Measurements from ENCODE around the gene OPN3.

Gene OPN3

DNA sequence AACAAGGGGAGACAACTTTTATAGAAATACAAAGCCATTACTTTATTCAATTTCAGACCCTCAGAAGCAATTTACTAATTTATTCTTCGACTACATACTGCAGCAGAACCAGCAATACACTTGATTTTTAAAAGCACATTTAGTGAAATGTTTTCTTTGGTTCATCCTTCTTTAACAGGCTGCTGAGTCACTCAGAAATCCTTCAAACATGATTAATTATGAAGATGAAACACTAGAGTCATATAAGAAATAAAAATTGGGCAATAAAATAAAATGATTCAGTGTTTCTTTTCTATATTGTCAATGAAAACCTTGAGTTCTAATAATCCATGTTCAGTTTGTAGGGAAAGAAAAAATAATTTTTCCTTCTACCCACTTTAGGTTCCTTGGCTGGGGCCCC, 47.0 kb downstream of the OPN3 start:
- H3K4me1 ChIP-seq (ENCODE audit: control insufficient read depth, insufficient read depth, low read length), result no peaks in the 10 kb centered on the region
- 87 to 100% methylated on average over 1 of the region's 1 CpG for WGBS, 2 experiments
- peaks cover 5% of the 10 kb centered on the region for H3K36me3 ChIP-seq (ENCODE audit: control insufficient read depth, insufficient read depth, low read length)
- no peaks in the 10 kb centered on the region for H3K27me3 ChIP-seq (ENCODE audit: control insufficient read depth, insufficient read depth, low read length, poor library complexity, severe bottlenecking)
- no peak overlapping the region for H3K27ac ChIP-seq (ENCODE audit: insufficient read depth, low read depth, low read length, poor library complexity, severe bottlenecking)
- H3K9me3 ChIP-seq (ENCODE audit: control insufficient read depth, low read length), result no peaks in the 10 kb centered on the region
- no peak overlapping the region for H3K4me3 ChIP-seq (ENCODE audit: insufficient read depth, low read depth, low read length)

DNA sequence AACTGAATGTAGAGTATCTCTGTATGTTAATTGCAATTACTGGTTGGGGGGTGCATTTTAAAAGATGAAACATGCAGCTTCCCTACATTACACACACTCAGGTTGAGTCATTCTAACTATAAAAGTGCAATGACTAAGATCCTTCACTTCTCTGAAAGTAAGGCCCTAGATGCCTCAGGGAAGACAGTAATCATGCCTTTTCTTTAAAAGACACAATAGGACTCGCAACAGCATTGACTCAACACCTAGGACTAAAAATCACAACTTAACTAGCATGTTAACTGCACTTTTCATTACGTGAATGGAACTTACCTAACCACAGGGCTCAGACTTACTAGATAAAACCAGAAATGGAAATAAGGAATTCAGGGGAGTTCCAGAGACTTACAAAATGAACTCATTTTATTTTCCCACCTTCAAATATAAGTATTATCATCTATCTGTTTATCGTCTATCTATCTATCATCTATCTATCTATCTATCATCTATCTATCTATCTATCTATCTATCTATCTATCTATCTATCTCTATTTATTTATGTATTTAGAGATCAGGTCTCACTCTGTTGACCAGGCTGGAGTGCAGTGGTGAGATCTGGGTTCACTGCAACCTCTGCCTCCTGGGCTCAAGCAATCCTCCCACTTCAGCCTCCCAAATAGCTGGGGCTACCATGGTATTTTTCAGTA, 47.8 kb downstream of the OPN3 start:
- H3K9me3 ChIP-seq (ENCODE audit: control insufficient read depth, low read length), result no peaks in the 10 kb centered on the region
- no peaks in the 10 kb centered on the region for H3K27me3 ChIP-seq (ENCODE audit: control insufficient read depth, insufficient read depth, low read length, poor library complexity, severe bottlenecking)
- no peaks in the 10 kb centered on the region for H3K4me1 ChIP-seq (ENCODE audit: control insufficient read depth, insufficient read depth, low read length)
- no peak overlapping the region for H3K27ac ChIP-seq (ENCODE audit: insufficient read depth, low read depth, low read length, poor library complexity, severe bottlenecking)
- peaks cover 5% of the 10 kb centered on the region for H3K36me3 ChIP-seq (ENCODE audit: control insufficient read depth, insufficient read depth, low read length)
- 94 to 96% methylated on average over 3 of the region's 3 CpGs for WGBS, 2 experiments
- H3K4me3 ChIP-seq (ENCODE audit: insufficient read depth, low read depth, low read length), result no peak overlapping the region

DNA sequence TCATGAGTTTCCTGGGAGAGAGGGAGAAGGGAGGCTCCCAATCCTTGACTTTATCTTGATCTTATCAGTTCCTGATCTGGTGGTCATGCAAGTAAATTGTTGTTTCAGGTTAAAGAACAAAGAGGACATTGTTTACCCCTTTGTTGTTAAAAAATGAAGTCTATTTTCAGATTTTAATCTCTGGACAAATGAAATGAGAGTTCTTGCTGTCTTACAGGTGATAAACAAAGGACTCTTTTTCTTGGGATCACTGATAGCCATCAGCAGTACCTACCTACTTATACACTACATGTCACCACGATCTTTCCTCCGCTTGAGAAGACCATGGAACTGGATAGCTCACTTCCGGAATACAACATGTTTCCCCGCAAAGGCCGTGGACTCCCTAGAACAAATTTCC, 48.4 kb downstream of the OPN3 start:
- Histone ChIP-seq H3K27ac (ENCODE audit: insufficient read depth, low read depth, low read length, poor library complexity, severe bottlenecking) (no peak overlapping the region), H3K9me3 (ENCODE audit: control insufficient read depth, low read length) (no peaks in the 10 kb centered on the region), H3K4me3 (ENCODE audit: insufficient read depth, low read depth, low read length) (no peak overlapping the region), H3K36me3 (ENCODE audit: control insufficient read depth, insufficient read depth, low read length) (peaks cover 5% of the 10 kb centered on the region), H3K27me3 (ENCODE audit: control insufficient read depth, insufficient read depth, low read length, poor library complexity, severe bottlenecking) (no peaks in the 10 kb centered on the region), H3K4me1 (ENCODE audit: control insufficient read depth, insufficient read depth, low read length) (no peaks in the 10 kb centered on the region)
- WGBS, 2 experiments, result 86 to 90% methylated on average over 5 of the region's 5 CpGs

DNA sequence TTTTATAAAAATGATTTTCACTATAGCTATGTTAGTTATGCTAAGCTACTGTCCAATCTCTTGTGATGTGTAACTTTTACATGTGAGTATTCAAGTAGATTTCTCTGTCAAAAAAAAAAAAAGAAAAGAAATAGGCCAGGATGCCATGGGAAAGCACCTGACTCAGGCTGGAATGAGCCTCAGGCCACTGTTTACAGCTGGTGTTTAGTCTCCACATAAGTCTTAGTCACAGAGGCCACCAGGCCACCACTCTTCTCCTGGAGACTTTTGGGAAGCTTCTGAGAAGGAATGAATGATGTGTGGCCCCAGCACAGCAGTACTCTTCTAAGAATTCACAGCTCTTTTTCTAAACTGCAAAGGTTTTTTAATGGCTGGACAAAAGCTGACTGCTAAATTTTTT, 48.9 kb downstream of the OPN3 start:
- Histone ChIP-seq H3K27ac (ENCODE audit: insufficient read depth, low read depth, low read length, poor library complexity, severe bottlenecking) (no peak overlapping the region), H3K4me1 (ENCODE audit: control insufficient read depth, insufficient read depth, low read length) (no peaks in the 10 kb centered on the region), H3K27me3 (ENCODE audit: control insufficient read depth, insufficient read depth, low read length, poor library complexity, severe bottlenecking) (no peaks in the 10 kb centered on the region), H3K4me3 (ENCODE audit: insufficient read depth, low read depth, low read length) (no peak overlapping the region), H3K9me3 (ENCODE audit: control insufficient read depth, low read length) (no peaks in the 10 kb centered on the region), H3K36me3 (ENCODE audit: control insufficient read depth, insufficient read depth, low read length) (peaks cover 5% of the 10 kb centered on the region)

DNA sequence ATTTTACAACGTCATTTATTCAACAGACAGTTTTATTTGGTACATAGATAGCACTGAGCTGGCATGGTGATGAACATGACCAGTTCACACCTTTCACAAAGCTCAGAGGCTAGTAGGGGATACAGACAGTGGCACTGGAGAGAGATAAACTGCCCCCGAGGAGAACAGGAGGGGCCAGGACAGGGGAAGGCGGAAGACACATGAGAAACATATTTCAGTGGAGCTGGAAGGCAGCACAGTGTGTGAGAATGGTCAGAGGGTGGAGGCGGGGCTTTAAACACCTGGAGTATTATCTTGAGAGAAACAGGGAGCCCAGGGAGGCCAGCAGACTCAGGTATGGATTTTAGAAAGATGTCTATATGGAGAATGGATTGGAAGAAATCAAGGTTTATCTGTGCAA, 49.5 kb downstream of the OPN3 start:
- peaks cover 5% of the 10 kb centered on the region for H3K36me3 ChIP-seq (ENCODE audit: control insufficient read depth, insufficient read depth, low read length)
- H3K4me1 ChIP-seq (ENCODE audit: control insufficient read depth, insufficient read depth, low read length), result no peaks in the 10 kb centered on the region
- no peaks in the 10 kb centered on the region for H3K9me3 ChIP-seq (ENCODE audit: control insufficient read depth, low read length)
- H3K27me3 ChIP-seq (ENCODE audit: control insufficient read depth, insufficient read depth, low read length, poor library complexity, severe bottlenecking), result no peaks in the 10 kb centered on the region
- H3K4me3 ChIP-seq (ENCODE audit: insufficient read depth, low read depth, low read length), result no peak overlapping the region
- 89 to 98% methylated on average over 4 of the region's 4 CpGs for WGBS, 2 experiments
- H3K27ac ChIP-seq (ENCODE audit: insufficient read depth, low read depth, low read length, poor library complexity, severe bottlenecking), result no peak overlapping the region

DNA sequence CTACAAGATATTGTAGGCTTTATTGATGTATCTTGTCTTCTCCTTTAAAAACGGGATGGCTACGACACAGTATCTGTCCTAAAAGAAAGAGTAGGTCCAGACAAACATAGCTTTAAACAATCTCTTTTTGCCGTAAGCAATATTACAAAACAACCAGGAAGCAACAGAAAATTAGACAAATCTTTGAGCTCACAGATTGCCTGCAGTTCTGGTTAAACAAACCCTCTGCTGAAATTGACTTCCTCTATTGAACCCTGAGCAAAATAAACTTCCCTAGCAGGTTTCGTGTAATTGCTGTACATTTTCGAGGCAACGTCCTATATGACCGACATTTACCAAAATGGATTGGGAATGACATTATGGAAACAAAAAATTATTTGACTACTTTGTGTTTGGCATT, 50.6 kb downstream of the OPN3 start:
- Histone ChIP-seq H3K4me3 (ENCODE audit: insufficient read depth, low read depth, low read length) (no peak overlapping the region), H3K27me3 (ENCODE audit: control insufficient read depth, insufficient read depth, low read length, poor library complexity, severe bottlenecking) (no peaks in the 10 kb centered on the region), H3K36me3 (ENCODE audit: control insufficient read depth, insufficient read depth, low read length) (peaks cover 5% of the 10 kb centered on the region), H3K9me3 (ENCODE audit: control insufficient read depth, low read length) (no peaks in the 10 kb centered on the region), H3K27ac (ENCODE audit: insufficient read depth, low read depth, low read length, poor library complexity, severe bottlenecking) (no peak overlapping the region), H3K4me1 (ENCODE audit: control insufficient read depth, insufficient read depth, low read length) (no peaks in the 10 kb centered on the region)
- WGBS, 2 experiments, result 92 to 94% methylated on average over 7 of the region's 7 CpGs

DNA sequence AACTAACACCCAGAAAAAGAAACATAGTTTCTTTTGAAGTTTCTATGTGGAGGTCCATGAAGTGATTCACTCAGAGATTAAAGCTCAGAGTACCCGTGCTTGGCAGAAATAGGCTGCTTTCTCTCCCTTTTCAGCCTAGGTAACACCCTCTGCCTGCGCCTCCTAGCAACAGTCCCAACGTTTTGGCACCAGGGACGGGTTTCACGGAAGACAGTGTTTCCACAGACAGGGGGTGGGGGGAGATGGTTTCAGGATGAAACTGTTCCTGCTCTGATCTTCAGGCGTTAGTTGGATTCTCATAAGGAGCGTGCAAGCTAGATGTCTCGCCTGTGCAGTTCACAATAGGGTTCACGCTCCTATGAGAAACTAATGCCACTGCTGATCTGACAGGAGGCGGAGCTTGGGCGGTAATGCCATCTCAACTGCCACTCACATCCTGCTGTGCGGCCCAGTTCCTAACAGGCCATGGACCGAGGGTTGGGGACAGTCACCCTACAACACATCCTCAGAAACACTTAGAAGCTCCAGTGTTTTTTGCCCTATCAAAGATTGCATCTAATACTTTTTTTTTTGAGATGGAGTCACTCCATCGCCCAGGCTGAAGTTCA, 53.2 kb downstream of the OPN3 start:
- no peaks in the 10 kb centered on the region for H3K9me3 ChIP-seq (ENCODE audit: control insufficient read depth, low read length)
- H3K27me3 ChIP-seq (ENCODE audit: control insufficient read depth, insufficient read depth, low read length, poor library complexity, severe bottlenecking), result no peaks in the 10 kb centered on the region
- no peaks in the 10 kb centered on the region for H3K36me3 ChIP-seq (ENCODE audit: control insufficient read depth, insufficient read depth, low read length)
- no peak overlapping the region for H3K4me3 ChIP-seq (ENCODE audit: insufficient read depth, low read depth, low read length)
- no peaks in the 10 kb centered on the region for H3K4me1 ChIP-seq (ENCODE audit: control insufficient read depth, insufficient read depth, low read length)
- no peak overlapping the region for H3K27ac ChIP-seq (ENCODE audit: insufficient read depth, low read depth, low read length, poor library complexity, severe bottlenecking)
- WGBS, 2 experiments, result 90% methylated on average over 14 of the region's 14 CpGs

DNA sequence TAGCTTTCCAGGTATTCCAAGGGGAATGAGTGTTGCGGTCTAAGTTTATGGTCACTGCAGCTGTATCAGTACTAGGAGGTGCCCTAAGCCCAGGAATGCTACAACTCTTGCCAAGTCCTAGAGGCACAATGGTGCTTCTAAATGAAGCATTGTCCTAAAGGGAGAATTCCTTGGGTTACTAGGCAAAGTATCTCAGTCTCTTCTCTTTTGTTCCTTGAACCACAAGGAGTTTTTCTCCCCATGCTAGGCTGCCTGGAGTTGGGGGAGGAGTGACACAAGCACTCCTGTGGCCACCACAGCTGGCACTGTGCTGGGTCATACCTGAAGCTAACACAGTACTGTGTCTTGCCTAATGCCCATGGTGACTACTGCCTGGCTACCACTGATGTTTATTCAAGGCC, 57.2 kb downstream of the OPN3 start:
- Histone ChIP-seq H3K27ac (ENCODE audit: insufficient read depth, low read depth, low read length, poor library complexity, severe bottlenecking) (no peak overlapping the region), H3K9me3 (ENCODE audit: control insufficient read depth, low read length) (no peaks in the 10 kb centered on the region)
- WGBS, 2 experiments, result 96 to 98% methylated on average over 1 of the region's 1 CpG

DNA sequence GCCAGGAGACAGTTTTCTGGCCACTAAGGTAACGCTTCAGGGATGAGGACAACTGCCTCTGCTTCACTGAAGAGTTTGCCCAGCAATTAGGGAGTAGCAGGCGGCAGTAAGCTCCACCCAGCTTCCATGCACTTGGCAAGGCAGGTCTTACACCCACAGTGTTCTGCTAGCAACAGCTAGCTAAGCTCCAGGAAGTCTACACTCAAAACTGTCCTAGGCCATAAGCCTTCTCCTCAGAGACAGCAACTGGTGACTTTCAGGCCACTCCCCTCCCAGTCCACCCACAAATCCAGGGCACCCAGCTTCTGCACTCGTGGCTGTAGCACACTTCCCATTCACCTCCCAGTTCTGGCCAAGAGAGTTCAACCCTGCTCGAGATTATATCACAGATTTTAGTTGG, 60.7 kb downstream of the OPN3 start:
- Histone ChIP-seq H3K27ac (ENCODE audit: insufficient read depth, low read depth, low read length, poor library complexity, severe bottlenecking) (no peak overlapping the region), H3K27me3 (ENCODE audit: control insufficient read depth, insufficient read depth, low read length, poor library complexity, severe bottlenecking) (no peaks in the 10 kb centered on the region), H3K36me3 (ENCODE audit: control insufficient read depth, insufficient read depth, low read length) (no peaks in the 10 kb centered on the region), H3K4me3 (ENCODE audit: insufficient read depth, low read depth, low read length) (no peak overlapping the region), H3K4me1 (ENCODE audit: control insufficient read depth, insufficient read depth, low read length) (no peaks in the 10 kb centered on the region), H3K9me3 (ENCODE audit: control insufficient read depth, low read length) (no peaks in the 10 kb centered on the region)
- 87 to 91% methylated on average over 4 of the region's 4 CpGs for WGBS, 2 experiments

More for the DNA sequence above, 57.2 kb downstream of the OPN3 start:
- H3K36me3 ChIP-seq (ENCODE audit: control insufficient read depth, insufficient read depth, low read length), result no peaks in the 10 kb centered on the region
- no peaks in the 10 kb centered on the region for H3K27me3 ChIP-seq (ENCODE audit: control insufficient read depth, insufficient read depth, low read length, poor library complexity, severe bottlenecking)
- no peaks in the 10 kb centered on the region for H3K4me1 ChIP-seq (ENCODE audit: control insufficient read depth, insufficient read depth, low read length)
- no peak overlapping the region for H3K4me3 ChIP-seq (ENCODE audit: insufficient read depth, low read depth, low read length)

DNA sequence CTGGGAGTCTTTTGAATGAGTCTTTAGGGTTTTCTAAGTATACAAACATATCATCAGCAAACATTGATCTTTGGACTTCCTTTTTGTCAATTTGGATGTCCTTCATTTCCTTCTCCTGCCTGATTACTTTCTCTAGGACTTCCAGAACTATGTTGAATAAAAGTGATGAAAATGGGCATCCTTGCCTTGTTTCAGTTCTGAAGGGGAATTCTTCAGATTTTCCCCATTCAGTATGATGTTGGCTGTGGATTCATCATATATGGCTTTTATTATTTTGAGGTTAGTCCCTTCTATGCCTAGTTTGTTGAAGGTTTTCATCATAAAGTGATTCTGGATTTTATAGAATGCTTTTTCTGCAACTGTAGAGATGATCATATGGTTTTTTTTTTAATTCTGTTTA, 66.0 kb downstream of the OPN3 start:
- no peaks in the 10 kb centered on the region for H3K9me3 ChIP-seq (ENCODE audit: control insufficient read depth, low read length)
- no peak overlapping the region for H3K4me3 ChIP-seq (ENCODE audit: insufficient read depth, low read depth, low read length)
- no peaks in the 10 kb centered on the region for H3K4me1 ChIP-seq (ENCODE audit: control insufficient read depth, insufficient read depth, low read length)
- H3K36me3 ChIP-seq (ENCODE audit: control insufficient read depth, insufficient read depth, low read length), result no peaks in the 10 kb centered on the region
- no peak overlapping the region for H3K27ac ChIP-seq (ENCODE audit: insufficient read depth, low read depth, low read length, poor library complexity, severe bottlenecking)
- no peaks in the 10 kb centered on the region for H3K27me3 ChIP-seq (ENCODE audit: control insufficient read depth, insufficient read depth, low read length, poor library complexity, severe bottlenecking)
